HG02870 (cell line): ENCODE data around the gene ACTMAP.
A peak's percentile ranks its signal among the peaks of the same experiment; 100 is the strongest.
"Not testable (repeated sequence)": the region's sequence is repeated elsewhere in the genome, so short reads cannot be mapped to it uniquely, and the experiment has no call there.

Experiments
- ATAC-seq: cut with Tn5 transposase; IDR thresholded peaks from one replicate; pipeline ENCODE4 v1.9.1; 2021; ENCODE audit warnings: mild to moderate bottlenecking, moderate library complexity; ENCODE audit not compliant: unreplicated experiment

ACTMAP gene

DNA sequence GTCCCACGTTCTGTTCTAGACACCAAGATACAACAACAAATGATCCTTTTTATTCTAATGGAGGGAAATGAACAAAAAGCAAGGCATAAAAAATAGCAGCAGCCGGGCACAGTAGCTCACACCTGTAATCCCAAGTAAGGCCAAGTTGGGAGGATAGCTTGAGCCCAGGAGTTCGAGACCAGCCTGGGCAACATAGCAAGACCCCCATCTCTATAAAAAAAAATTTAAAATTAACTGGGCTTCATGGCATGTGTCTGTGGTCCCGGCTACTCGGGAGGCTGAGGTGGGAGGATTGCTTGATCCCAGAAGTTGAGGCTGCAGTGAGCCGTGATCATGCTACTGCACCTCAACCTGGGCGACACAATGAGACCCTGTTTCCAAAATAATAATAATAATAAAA is 26.1 kb upstream of the ACTMAP start:
- ATAC-seq: no peak

DNA sequence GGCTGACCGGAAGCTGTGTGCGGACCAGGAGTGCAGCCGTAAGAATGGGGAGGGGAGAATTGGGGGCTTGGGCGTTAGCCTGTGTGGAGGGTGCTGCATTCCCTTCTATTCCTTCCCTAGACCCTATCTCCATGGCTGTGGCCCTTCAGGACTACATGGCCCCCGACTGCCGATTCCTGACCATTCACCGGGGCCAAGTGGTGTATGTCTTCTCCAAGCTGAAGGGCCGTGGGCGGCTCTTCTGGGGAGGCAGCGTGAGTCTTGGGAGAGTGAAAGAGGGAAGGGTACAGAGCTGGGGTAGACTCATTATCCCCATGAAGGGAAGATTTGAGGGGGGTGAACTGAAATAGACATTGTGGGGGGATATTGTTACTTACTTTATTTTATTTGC is 25.4 kb upstream of the ACTMAP start:
- ATAC-seq: no peak

DNA sequence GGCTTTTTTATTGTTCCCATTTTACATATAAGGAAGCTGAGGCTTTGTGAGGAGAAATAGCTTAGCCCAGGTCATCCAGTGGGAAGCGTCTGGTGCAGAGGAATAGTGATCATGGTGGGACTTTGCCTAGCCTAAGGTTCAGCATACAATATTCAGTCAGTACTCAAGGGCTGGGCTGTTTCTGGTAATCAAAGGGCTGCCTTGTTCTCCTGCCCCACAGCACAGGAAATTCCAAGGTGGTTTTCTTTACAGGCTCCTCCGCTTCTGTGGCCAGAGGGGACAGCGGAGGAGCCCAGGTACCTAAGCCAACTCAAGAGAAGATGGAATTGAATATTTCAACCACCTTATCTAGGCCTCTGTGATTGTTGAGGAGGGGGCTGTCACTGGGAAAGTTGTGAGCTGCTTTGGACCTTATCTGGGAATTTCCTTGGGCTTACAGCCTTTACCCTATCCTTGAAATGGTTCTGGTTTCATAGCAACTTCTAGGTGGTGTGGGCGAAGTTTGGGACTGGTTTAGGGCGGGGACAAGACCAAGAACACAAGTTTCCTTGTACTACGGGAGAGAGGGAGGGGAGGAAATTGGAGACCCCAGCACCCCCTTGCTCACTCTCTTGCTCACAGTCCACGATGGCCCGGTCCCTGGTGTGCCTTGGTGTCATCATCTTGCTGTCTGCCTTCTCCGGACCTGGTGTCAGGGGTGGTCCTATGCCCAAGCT is 24.8 kb upstream of the ACTMAP start, which contains the start of gene MIA:
MIA (plus strand) TSS at position 606 of the 716 bp plus-strand sequence; CDS start at position 628, 22 bp downstream.
- no peak for ATAC-seq

DNA sequence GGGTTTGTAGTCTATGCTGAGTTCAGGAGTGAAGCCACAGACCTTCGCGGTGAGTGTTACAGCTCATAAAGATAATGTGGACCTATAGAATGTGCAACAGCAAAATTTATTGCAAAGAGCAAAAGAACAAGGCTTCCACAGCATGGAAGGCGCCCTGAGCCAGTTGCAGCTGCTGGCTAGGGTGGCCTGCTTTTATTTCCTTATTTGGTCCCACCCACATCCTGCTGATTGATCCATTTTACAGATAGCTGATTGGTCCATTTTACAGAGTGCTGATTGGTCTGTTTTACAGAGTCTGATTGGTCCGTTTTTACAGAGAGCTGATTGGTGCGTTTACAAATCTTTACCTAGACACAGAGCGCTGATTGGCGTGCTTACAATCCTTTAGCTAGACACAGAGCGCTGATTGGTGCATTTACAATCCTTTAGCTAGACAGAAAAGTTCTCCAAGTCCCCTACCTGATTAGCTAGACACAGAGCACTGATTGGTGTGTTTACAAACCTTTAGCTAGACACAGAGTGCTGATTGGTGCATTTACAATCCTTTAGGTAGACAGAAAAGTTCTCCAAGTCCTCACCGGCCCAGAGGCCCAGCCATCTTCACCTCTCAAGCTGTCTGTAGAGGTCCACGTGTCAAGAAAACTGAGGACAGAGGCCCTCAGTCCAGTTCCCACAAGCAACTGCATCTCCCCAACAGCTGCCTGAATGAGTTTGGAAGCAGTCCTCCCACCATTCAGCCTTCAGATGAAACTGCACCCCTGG is 21.0 kb upstream of the ACTMAP start:
- not testable (repeated sequence) for ATAC-seq

DNA sequence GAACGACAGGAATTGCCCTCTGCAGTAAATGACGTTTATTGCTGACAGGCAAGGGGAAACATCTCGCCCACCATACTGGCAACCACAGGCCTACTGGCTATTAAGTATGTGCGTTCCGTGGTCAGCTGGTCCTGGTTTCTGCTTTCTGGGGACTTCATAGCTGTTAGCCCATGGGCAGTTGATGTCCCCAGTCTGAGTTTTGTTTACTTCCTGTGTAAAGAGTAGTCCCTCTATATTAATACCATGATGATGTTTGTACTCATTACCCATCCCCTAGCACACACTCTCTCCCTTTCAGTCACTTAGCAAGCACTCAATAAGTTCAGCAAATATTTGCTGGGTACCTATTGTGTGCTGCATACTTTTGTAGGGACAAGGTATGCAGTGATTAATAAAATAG is 18.6 kb upstream of the ACTMAP start:
- no peak for ATAC-seq

DNA sequence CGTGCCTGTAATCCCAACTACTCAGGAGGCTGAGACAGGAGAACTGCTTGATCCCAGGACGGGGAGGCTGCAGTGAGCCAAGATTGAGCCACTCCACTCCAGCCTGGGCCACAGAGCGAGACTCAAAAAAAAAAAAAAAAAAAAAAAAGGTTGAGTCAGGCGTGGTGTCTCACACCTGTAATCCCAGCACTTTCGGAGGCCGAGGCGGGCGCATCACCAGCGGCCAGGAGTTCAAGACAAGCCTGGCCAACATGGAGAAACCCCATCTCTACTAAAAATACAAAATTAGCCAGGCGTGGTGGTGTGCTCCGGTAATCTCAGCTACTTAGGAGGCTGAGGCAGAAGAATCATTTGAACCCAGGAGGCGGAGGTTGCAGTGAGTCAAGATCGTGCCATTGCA is 16.1 kb upstream of the ACTMAP start:
- ATAC-seq: not testable (repeated sequence)

DNA sequence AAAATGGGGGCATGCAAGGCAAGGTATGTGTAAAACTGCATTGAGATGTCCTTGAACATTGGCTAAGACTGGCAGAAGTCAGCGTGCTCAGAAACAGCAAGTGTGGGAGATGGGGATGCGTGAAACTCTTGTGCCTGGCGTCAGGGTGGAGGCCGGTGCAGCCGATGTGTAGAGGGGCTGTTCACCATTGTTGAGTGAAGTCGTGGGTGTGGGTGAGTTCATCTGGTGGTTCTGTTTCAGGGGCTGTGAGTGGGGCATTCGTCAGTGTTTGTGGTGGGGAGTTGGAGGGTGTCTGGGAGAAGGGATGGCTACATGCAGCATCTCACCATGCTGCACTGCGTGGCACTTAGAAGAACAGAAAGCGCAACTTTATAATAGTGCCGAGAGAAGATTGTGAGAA is 13.7 kb upstream of the ACTMAP start:
- no peak for ATAC-seq

DNA sequence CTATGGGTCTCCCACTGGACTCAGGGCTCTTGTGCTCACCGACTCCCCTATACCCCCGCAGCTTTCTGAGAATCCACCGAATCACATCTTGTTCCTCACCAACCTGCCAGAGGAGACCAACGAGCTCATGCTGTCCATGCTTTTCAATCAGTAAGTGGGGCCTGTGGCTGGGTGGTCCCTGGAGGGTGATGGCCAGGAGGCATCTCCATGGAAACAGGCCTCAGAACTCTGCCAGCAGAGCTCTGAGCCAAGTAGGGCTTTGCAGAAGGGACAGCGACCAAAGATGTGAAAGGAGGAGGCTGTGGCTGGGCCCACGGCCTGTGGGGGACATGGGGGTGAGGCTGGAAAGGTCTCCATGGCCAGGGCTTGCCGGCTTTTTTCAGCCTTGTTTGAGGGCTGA is 13.2 kb upstream of the ACTMAP start:
- no peak for ATAC-seq

DNA sequence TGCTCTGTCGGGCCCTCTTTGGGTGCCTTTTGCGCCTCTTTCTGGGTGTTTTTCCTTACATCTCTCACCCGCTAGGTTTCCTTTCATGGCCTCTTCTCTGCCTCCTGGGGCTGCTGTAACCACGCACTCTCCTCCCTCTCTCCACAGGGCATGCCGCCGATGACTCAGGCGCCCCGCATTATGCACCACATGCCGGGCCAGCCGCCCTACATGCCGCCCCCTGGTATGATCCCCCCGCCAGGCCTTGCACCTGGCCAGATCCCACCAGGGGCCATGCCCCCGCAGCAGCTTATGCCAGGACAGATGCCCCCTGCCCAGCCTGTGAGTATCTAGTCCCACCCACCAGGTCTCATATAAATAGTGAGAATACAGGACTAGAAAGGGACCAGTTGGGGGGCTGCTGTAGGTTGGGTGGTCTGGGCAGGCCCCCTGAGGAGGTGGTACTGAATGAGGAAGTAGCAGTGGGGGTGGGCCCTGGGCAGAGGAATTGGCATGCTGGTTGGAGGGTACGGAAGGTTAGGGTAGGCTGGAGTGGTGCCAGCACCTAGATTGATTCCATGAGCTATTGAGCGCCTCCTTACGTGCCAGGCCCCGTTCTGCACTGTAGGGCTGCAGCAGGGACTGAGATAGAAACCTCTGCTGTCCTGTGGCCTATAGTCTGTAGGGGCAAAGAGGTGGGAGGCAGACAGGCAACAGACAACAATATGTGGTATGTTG is 12.6 kb upstream of the ACTMAP start:
- no peak for ATAC-seq

DNA sequence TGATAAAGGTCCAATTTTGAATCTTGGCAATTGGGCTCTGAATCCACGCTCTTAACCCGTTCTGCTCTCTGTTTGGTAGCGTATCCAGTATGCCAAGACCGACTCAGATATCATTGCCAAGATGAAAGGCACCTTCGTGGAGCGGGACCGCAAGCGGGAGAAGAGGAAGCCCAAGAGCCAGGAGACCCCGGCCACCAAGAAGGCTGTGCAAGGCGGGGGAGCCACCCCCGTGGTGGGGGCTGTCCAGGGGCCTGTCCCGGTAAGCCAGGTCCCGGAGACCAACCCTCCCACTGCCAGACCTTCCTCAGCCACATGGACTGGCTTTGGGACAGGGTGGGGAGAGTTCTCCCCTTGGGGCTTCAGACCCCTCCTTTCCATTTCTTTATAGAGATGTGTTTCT is 9.1 kb upstream of the ACTMAP start:
- no peak for ATAC-seq

DNA sequence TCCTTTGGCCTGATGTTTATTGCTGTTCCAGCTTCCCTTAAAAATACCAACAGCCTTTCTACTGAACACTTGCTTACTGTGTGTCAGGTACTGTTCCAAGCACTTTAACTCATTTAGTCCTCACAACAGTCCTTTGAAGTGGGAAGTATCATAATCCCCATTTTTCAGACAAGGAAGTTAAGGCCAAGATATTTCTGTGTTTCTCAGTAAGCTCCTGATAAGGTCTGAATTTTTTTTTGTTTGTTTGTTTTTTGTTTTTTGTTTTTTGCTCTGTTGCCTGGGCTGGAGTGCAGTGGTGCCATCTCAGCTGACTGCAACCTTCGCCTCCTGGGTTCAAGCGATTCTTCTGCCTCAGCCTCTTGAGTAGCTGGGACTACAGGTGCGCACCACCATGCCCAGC is 8.2 kb upstream of the ACTMAP start:
- no peak for ATAC-seq

DNA sequence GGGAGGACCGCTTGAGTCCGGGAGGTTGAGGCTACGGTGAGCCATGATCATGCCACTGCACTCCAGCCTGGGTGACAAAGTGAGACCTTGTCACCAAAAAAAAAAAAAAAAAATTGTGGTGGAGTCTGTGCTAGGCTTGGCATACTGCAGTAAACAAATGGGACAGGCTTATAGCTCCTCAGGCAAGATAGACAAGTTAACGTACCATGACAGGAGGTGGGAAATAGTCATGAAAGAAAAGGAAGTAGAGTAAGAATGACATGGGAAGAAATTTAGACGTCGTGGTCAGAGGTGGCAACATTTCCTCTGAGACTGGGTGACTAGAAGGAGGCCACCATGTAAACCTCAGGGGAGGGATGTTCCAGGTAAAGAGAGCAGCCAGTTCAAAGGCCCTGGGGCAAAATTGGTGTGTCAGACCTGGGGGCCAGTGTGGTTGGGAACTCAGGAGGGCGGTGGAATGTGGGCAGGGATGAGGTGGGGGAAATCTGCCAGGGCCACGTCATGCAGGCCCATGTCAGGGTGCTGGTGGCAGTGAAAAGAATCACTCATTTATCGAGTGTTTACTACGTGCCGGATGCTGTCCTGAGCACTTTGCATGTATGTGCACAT is 6.3 kb upstream of the ACTMAP start:
- no peak for ATAC-seq

DNA sequence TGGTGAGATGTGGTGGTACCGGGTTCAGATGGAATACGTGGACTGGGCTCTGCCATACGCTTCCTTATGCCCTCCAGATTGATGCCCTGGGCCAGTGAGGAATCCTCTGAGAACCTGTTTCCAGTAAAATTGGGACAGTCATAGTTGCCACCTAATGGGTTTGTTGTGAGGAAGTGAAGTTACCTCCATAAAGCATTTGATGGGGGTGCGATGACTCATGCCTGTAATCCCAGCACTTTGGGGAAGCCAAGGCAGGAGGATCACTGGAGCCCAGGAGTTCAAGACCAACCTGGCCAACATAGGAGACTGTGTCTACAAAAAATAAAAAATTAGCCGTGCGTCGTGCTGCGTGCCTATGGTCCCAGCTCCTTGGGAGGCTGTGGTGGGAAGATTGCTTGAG is 5.5 kb upstream of the ACTMAP start:
- ATAC-seq: no peak

DNA sequence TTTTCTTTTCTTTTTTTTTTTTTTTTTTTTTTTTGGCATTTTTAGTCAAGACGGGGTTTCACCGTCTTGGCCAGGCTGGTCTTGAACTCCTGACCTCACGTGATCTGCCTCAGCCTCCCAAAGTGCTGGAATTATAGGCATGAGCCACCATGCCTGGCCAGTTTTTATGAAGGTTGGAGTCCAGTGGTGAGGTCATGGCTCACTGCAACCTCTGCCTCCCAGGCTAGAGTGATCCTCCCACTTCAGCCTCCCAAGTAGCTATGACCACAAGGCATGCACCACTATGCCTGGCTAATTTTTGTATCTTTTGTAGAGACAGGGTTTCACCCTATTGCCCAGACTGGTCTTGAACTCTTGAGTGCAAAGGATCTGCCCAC is 5.0 kb upstream of the ACTMAP start:
- no peak for ATAC-seq

DNA sequence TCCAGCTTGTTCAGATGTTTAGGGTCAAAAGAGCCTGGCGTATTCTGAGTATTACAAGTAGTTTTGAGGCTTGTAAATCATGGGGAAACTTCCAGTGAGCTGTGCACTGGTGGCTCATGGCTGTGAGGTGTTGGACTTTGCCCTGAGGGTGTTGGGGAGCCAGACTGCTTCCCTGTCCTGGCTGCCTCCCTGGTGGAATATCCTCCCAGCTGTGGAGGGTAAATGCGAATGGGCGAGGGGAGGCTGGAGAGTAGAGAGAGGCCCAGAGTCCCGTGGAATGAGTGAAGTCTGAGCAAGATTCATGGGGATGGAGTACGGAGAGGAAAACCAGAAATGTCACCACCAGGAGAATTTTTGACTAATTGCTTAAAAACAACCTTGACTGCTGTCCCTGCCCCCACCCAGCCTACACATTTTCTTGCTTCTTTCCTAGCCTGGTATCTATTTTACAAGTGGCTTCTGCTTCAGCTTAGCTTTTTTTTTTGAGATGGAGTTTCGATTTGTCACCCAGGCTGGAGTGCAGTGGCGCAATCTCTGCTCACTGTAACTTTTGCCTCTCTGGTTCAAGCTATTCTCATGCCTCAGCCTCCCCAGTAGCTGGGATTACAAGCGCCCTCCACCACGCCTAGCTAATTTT is 4.5 kb upstream of the ACTMAP start:
- no peak for ATAC-seq

DNA sequence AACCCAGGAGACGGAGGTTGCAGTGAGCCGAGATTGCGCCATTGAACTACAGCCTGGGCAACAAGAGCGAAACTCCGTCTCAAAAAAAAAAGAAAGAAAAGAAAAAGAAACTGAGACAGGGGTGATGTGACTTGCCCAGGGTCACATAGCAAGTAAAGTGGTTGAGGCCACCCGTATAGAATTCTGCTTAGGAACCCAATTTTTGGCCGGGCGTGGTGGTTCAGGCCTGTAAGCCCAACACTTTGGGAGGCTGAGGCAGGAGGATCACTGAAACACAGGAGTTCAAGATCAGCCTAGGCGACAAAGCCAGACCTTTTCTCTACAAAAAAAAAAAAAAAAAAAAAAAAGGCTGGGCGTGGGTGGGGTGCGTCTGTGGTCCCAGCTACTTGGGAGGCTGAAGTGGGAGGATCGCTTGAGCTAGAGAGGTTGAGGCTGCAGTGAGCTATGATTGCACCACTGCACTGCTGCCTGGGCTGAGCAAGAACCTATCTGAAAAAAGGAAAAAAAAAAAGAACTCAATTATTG is 2.0 kb upstream of the ACTMAP start:
- no peak for ATAC-seq

DNA sequence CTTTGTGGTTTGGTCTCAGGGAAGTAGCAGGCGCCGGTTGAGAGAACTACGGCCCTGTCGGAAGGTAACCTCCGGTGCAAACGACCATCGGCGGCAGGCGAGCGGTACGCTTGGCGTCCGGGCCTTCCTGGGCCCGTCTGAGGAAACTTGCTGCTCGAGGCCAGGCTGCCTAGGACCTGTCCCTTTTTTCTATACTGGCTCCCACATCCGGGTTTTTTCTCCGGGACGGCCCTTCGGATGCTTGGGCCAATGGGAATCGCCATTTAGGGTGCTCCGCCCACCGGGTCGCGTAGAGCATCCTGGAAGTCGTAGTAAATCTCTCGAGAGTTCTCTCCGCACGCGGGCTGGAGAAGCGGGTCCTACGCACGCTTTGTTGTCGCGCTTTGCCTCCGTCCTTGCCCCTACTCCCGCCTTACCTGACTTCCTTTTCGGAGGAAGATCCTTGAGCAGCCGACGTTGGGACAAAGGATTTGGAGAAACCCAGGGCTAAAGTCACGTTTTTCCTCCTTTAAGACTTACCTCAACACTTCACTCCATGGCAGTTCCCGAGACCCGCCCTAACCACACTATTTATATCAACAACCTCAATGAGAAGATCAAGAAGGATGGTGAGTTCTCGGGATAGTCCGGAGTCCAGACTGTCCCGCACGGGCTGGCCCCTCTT is 729 bp upstream of the ACTMAP start, which contains the start of gene SNRPA:
SNRPA (plus strand) TSS at position 330 of the 664 bp plus-strand sequence; CDS start at position 536, 206 bp downstream.
- ATAC-seq: peak; percentile 51

DNA sequence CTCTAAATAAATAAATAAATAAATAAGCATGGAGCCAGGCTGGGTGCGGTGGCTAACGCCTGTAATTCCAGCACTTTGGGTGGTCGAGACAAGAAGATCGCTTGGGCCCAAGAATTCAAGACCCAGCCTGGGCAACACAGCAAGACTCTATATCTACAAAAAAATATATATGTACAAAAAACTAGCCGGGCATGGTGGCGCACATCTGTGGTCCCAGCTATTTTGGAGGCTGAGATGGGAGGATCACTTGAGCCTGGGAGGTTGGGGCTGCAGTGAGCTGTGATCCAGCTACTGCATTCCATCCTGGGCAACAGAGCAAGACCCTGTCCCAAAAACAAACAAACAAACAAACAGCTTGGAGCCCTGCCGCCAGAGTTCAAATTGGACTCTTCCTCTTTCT is 2.7 kb downstream of the ACTMAP start:
- ATAC-seq: no peak

DNA sequence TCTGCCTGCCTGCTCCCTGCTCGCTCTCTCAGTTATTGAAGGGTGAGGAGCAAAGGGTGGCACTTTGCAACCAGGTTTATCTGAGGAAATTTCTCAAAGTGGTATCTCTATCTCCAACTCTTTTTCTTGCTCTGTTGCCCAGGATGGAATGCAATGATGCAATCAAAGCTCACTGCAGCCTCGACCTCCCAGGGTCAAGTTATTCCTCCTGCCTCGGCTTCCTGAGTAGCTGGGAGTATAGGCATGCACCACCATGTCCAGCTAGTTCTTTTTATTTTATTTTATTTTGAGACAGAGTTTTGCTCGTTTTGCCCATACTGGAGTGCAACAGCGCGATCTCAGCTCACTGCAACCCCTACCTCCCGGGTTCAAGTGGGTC is 4.9 kb downstream of the ACTMAP start:
- ATAC-seq: no peak
